IMR-90 (cell line): ENCODE data around the gene CRYBA1.

Experiments
- BHLHE40 ChIP-seq: fragments of 150-350 bp; IDR thresholded peaks from 2 replicates; pipeline ENCODE4 v1.6.1; 2016; ENCODE audit warnings: mild to moderate bottlenecking, low read depth, low read length
- CHD1 ChIP-seq: IDR thresholded peaks from 2 replicates; pipeline ENCODE4 v1.6.1; 2012; ENCODE audit warnings: low read depth, low read length, improper control_type of control experiment
- CTCF ChIP-seq: conservative IDR thresholded peaks from 2 replicates; pipeline ENCODE4 v1.5.1; 2012; ENCODE audit warnings: mild to moderate bottlenecking, low read depth, low read length, improper control_type of control experiment
- ELK1 ChIP-seq: fragments of 150-350 bp; IDR thresholded peaks from 2 replicates; pipeline ENCODE4 v1.6.1; 2016; ENCODE audit warnings: low read depth, mild to moderate bottlenecking, low read length, moderate library complexity, borderline replicate concordance
- MAFK ChIP-seq: IDR thresholded peaks from 2 replicates; pipeline ENCODE4 v1.6.1; 2012; ENCODE audit warnings: low read depth, low read length, improper control_type of control experiment
- MAZ ChIP-seq: IDR thresholded peaks from 2 replicates; pipeline ENCODE4 v1.6.1; 2012; ENCODE audit warnings: low read depth, mild to moderate bottlenecking, low read length, improper control_type of control experiment, moderate library complexity, borderline replicate concordance
- MXI1 ChIP-seq: IDR thresholded peaks from 2 replicates; pipeline ENCODE4 v1.6.1; 2012; ENCODE audit warnings: low read depth, mild to moderate bottlenecking, low read length, moderate library complexity, borderline replicate concordance
- NFE2L2 ChIP-seq: fragments of 150-350 bp; IDR thresholded peaks from 2 replicates; pipeline ENCODE4 v1.6.1; 2016; ENCODE audit warnings: low read depth, mild to moderate bottlenecking, low read length
- POLR2A ChIP-seq: IDR thresholded peaks from 2 replicates; pipeline ENCODE4 v1.6.1; 2012; ENCODE audit warnings: mild to moderate bottlenecking, low read depth, low read length
- RAD21 ChIP-seq: IDR thresholded peaks from 2 replicates; pipeline ENCODE4 v1.6.1; 2012; ENCODE audit warnings: low read length, improper control_type of control experiment
- SMC3 ChIP-seq: fragments of 150-350 bp; IDR thresholded peaks from 2 replicates; pipeline ENCODE4 v1.6.1; 2016; ENCODE audit warnings: low read depth, mild to moderate bottlenecking, antibody characterized with exemption, low read length, moderate library complexity
- USF2 ChIP-seq: fragments of 150-350 bp; IDR thresholded peaks from 2 replicates; pipeline ENCODE4 v1.6.1; 2017; ENCODE audit warnings: mild to moderate bottlenecking, antibody characterized with exemption, low read length, low read depth

GRCh38 chr17:29257756-29258155, 11.1 kb downstream of the CRYBA1 start:
- TF ChIP-seq NFE2L2 (no peak), CTCF (no peak), POLR2A (no peak), SMC3 (no peak), MXI1 (no peak), MAFK (no peak), MAZ (no peak), USF2 (no peak), BHLHE40 (no peak), RAD21 (no peak), CHD1 (no peak), ELK1 (no peak)
